ENCODE results near the gene EEFSEC. TPM values are rescaled to one million over a fixed set of nuclear protein-coding genes. Genes with fewer than 3 reads are reported as not detected.

EEFSEC gene
- total RNA-seq, 4 donors from 2014 or later, result 11.5 to 18.7 (median 14.9) TPM

- Histone ChIP-seq H3K27ac (no peak overlapping the region), H3K4me3 (no peak overlapping the region), H3K4me1 (peaks cover 8 to 24% (median 18%) of the 10 kb centered on the region in 3 donors), H3K9me3 (no peaks in the 10 kb centered on the region), H3K36me3 (no peaks in the 10 kb centered on the region), H3K27me3 (peaks cover 7 to 100% (median 10%) of the 10 kb centered on the region in 4 donors)
- DNase-seq, result no peak
- TF ChIP-seq CTCF (IDR thresholded peaks at IDR 0.05) (no peak), POLR2A (IDR thresholded peaks at IDR 0.05) (no peak)
- intact Hi-C loops (cut with DNase I), result loop anchor here (10.0 kb wide), 1 partner anchor 154 kb away; no protein-coding TSS in a partner anchor
- WGBS, 2 donors, result 45 to 73% methylated on average over 5 to 8 of the region's 10 CpGs
These were observed 277.0 kb downstream of the EEFSEC start for GRCh38 chr3:128430301-128430700.

GRCh38 chr3:128430731-128431130 lies 277.4 kb downstream of the EEFSEC start:
- no peak for TF ChIP-seq CTCF (IDR thresholded peaks at IDR 0.05)
- DNase-seq, result no peak
- no peak overlapping the region for H3K27ac ChIP-seq
- no peaks in the 10 kb centered on the region for H3K36me3 ChIP-seq
- intact Hi-C loops (cut with DNase I), result loop anchor here (10.0 kb wide), 1 partner anchor 154 kb away; no protein-coding TSS in a partner anchor
- H3K4me1 ChIP-seq, result peaks cover 8 to 24% (median 18%) of the 10 kb centered on the region in 3 donors
- no peak overlapping the region for H3K4me3 ChIP-seq
- no peaks in the 10 kb centered on the region for H3K9me3 ChIP-seq
- 59 to 74% methylated on average over 5 to 8 of the region's 8 CpGs for WGBS, 2 donors
- peaks cover 7 to 99% (median 10%) of the 10 kb centered on the region in 4 donors for H3K27me3 ChIP-seq

- intact Hi-C loops (cut with DNase I), result loop anchor here (10.0 kb wide), 1 partner anchor 153 kb away; no protein-coding TSS in a partner anchor
These were observed 278.6 kb downstream of the EEFSEC start for GRCh38 chr3:128431803-128432300.

GRCh38 chr3:128432301-128432970 lies 279.2 kb downstream of the EEFSEC start:
- DNase-seq, result no peak
- peaks cover 7 to 96% (median 10%) of the 10 kb centered on the region in 4 donors for H3K27me3 ChIP-seq
- peak overlapping the region in 3 of 4 donors; percentile 2 to 58 (median 40) for H3K4me3 ChIP-seq
- WGBS, 2 donors, result 1 to 14% methylated on average over 22 to 24 of the region's 43 CpGs
- TF ChIP-seq POLR2A (IDR thresholded peaks at IDR 0.05) (no peak), CTCF (IDR thresholded peaks at IDR 0.05) (no peak)
- no peaks in the 10 kb centered on the region for H3K36me3 ChIP-seq
- intact Hi-C loops (cut with DNase I), result loop anchor here (10.0 kb wide), 1 partner anchor 152 kb away; no protein-coding TSS in a partner anchor
- peaks cover 4 to 14% (median 11%) of the 10 kb centered on the region in 3 donors for H3K4me1 ChIP-seq
- no peak overlapping the region for H3K27ac ChIP-seq
- no peaks in the 10 kb centered on the region for H3K9me3 ChIP-seq

More at GRCh38 chr3:128431803-128432300, 278.6 kb downstream of the EEFSEC start:
- no peak overlapping the region for H3K27ac ChIP-seq
- H3K4me3 ChIP-seq, result no peak overlapping the region
- DNase-seq, result no peak
- H3K4me1 ChIP-seq, result peaks cover 4 to 14% (median 11%) of the 10 kb centered on the region in 3 donors
- TF ChIP-seq CTCF (IDR thresholded peaks at IDR 0.05) (no peak), POLR2A (IDR thresholded peaks at IDR 0.05) (no peak)
- H3K27me3 ChIP-seq, result peaks cover 7 to 98% (median 10%) of the 10 kb centered on the region in 4 donors
- H3K36me3 ChIP-seq, result no peaks in the 10 kb centered on the region
- WGBS, 2 donors, result 64 to 73% methylated on average over 13 of the region's 13 CpGs
- no peaks in the 10 kb centered on the region for H3K9me3 ChIP-seq

Measured in esophagus squamous epithelium (tissue), 5 donors.